ENCODE data around the gene ACSS1.

GRCh38 chr20:25042531-25043498, 15.1 kb downstream of the ACSS1 start:
- TF ChIP-seq KDM1A (IDR thresholded peaks at IDR 0.05; ENCODE audit: low read depth) (no peak), HMGXB4 (CRISPR knock-in tag; IDR thresholded peaks at IDR 0.05; ENCODE audit: borderline replicate concordance) (no peak), RARB (CRISPR knock-in tag; IDR thresholded peaks at IDR 0.05) (no peak), E2F6 (IDR thresholded peaks at IDR 0.05; ENCODE audit: borderline replicate concordance, low read depth) (no peak)

Data from A549 (cell line).